Astrocyte (in vitro differentiated cells and primary cell): ENCODE results near the gene BMP10. TPM values are rescaled to one million over a fixed set of nuclear protein-coding genes. Genes with fewer than 3 reads are reported as not detected.

Source experiments
- DNase-seq: peaks from one replicate; pipeline ENCODE4 v3.0.0-alpha.2; 2010; ENCODE audit warnings: low read depth
- FAIRE-seq: peaks from 2 replicates; lab custom pipeline; 2011; peaks lifted over from hg19 to GRCh38; lab: Jason Lieb, UNC
- H2AFZ ChIP-seq: 2 replicates; pipeline ENCODE4 v1.6.0; 2012; ENCODE audit warnings: low read depth, low read length, inconsistent platforms
- H3K27ac ChIP-seq: 2 replicates; pipeline ENCODE4 v1.5.1; 2011; ENCODE audit warnings: low read depth, low read length, inconsistent platforms
- H3K27me3 ChIP-seq: 2 replicates; pipeline ENCODE4 v1.6.0; 2011; ENCODE audit warnings: low read length, inconsistent platforms; ENCODE audit not compliant: insufficient read depth
- H3K36me3 ChIP-seq: 2 replicates; pipeline ENCODE4 v1.5.1; 2011; ENCODE audit warnings: low read length, inconsistent platforms; ENCODE audit not compliant: insufficient read depth
- H3K4me1 ChIP-seq: 2 replicates; pipeline ENCODE4 v1.5.1; 2011; ENCODE audit warnings: low read length, inconsistent platforms; ENCODE audit not compliant: insufficient read depth
- H3K4me2 ChIP-seq: 2 replicates; pipeline ENCODE4 v1.6.0; 2012; ENCODE audit warnings: low read length, inconsistent platforms
- H3K4me3 ChIP-seq: 2 replicates; pipeline ENCODE4 v1.5.1; 2011; ENCODE audit warnings: low read depth, mild to moderate bottlenecking, low read length, inconsistent platforms; ENCODE audit not compliant: insufficient read depth
- H3K79me2 ChIP-seq: 2 replicates; pipeline ENCODE4 v1.6.0; 2012; ENCODE audit warnings: mild to moderate bottlenecking, low read length, inconsistent platforms; ENCODE audit not compliant: insufficient read depth
- H3K9ac ChIP-seq: 2 replicates; pipeline ENCODE4 v1.6.0; 2012; ENCODE audit warnings: mild to moderate bottlenecking, low read length, inconsistent platforms
- H3K9me3 ChIP-seq: 2 replicates; pipeline ENCODE4 v1.5.1; 2012; ENCODE audit warnings: low read depth, mild to moderate bottlenecking, low read length, inconsistent platforms; ENCODE audit not compliant: insufficient read depth
- H4K20me1 ChIP-seq: 2 replicates; pipeline ENCODE4 v1.6.0; 2012; ENCODE audit warnings: low read length, inconsistent platforms; ENCODE audit not compliant: insufficient read depth
- H3K27ac Mint-ChIP-seq: one replicate; pipeline ENCODE4 v1.8.0; 2021; ENCODE audit warnings: mild to moderate bottlenecking, mixed read lengths; ENCODE audit not compliant: unreplicated experiment
- H3K27me3 Mint-ChIP-seq: one replicate; pipeline ENCODE4 v1.8.0; 2021; ENCODE audit warnings: low read depth, mixed read lengths; ENCODE audit not compliant: unreplicated experiment
- H3K36me3 Mint-ChIP-seq: one replicate; pipeline ENCODE4 v1.8.0; 2021; ENCODE audit warnings: low read depth, mixed read lengths; ENCODE audit not compliant: unreplicated experiment
- H3K4me1 Mint-ChIP-seq: one replicate; pipeline ENCODE4 v1.8.0; 2021; ENCODE audit warnings: low read depth, mixed read lengths; ENCODE audit not compliant: unreplicated experiment
- H3K4me3 Mint-ChIP-seq: one replicate; pipeline ENCODE4 v1.8.0; 2021; ENCODE audit warnings: mild to moderate bottlenecking, moderate library complexity, mixed read lengths; ENCODE audit not compliant: unreplicated experiment
- H3K9me3 Mint-ChIP-seq: one replicate; pipeline ENCODE4 v1.8.0; 2021; ENCODE audit warnings: mild to moderate bottlenecking, mixed read lengths; ENCODE audit not compliant: unreplicated experiment
- EZH2 ChIP-seq: IDR thresholded peaks from 2 replicates; pipeline ENCODE4 v1.6.1; 2012; ENCODE audit warnings: mild to moderate bottlenecking, low read length, inconsistent platforms; ENCODE audit not compliant: insufficient read depth
- total RNA-seq: library from RNA; stranded (reverse); gene quantifications from 2 replicates; pipeline ENCODE4 v1.2.1, GENCODE V29; 2021
- TF ChIP-seq, protein P1 (sequence below): IDR thresholded peaks from 2 replicates; pipeline ENCODE4 v1.5.1; 2011; ENCODE audit warnings: low read depth, mild to moderate bottlenecking, inconsistent platforms, low read length, moderate library complexity; ENCODE audit not compliant: insufficient read depth

BMP10 gene
- total RNA-seq, 1 donor from 2014 or later = not detected

DNA sequence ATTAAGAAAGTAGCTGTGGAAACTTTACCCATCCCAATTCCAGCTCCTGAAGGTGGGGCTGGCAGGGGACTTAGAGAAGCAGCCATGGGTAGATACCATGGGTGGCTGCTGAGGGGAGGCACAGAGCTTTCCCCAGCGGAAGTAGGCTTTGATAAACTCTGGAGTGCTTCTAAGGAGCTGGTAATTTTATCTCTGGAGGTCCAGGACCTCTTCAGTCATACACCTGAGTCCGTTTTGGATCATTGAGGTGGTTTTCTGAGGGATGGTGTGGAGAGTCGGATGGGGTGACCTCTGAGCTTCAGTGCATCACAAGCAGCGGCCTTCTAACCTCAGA is 36.7 kb upstream of the BMP10 start:
- Mint-ChIP-seq H3K27ac (no peak overlapping the region), H3K4me3 (no peak overlapping the region), H3K36me3 (no peaks in the 10 kb centered on the region), H3K4me1 (peaks cover 10% of the 10 kb centered on the region), H3K9me3 (peaks cover 3% of the 10 kb centered on the region), H3K27me3 (no peaks in the 10 kb centered on the region)
- no peak overlapping the region for H3K27ac ChIP-seq
- H4K20me1 ChIP-seq = no peaks in the 10 kb centered on the region
- H3K79me2 ChIP-seq = no peaks in the 10 kb centered on the region
- FAIRE-seq (no peak), DNase-seq (no peak)
- H3K4me3 ChIP-seq = no peak overlapping the region
- H3K4me1 ChIP-seq = peaks cover 12% of the 10 kb centered on the region
- H3K9me3 ChIP-seq = no peaks in the 10 kb centered on the region
- no peak overlapping the region for H3K4me2 ChIP-seq
- no peak overlapping the region for H2AFZ ChIP-seq
- H3K9ac ChIP-seq = no peak overlapping the region
- no peaks in the 10 kb centered on the region for H3K36me3 ChIP-seq
- no peaks in the 10 kb centered on the region for H3K27me3 ChIP-seq
- TF ChIP-seq, protein P1, sequence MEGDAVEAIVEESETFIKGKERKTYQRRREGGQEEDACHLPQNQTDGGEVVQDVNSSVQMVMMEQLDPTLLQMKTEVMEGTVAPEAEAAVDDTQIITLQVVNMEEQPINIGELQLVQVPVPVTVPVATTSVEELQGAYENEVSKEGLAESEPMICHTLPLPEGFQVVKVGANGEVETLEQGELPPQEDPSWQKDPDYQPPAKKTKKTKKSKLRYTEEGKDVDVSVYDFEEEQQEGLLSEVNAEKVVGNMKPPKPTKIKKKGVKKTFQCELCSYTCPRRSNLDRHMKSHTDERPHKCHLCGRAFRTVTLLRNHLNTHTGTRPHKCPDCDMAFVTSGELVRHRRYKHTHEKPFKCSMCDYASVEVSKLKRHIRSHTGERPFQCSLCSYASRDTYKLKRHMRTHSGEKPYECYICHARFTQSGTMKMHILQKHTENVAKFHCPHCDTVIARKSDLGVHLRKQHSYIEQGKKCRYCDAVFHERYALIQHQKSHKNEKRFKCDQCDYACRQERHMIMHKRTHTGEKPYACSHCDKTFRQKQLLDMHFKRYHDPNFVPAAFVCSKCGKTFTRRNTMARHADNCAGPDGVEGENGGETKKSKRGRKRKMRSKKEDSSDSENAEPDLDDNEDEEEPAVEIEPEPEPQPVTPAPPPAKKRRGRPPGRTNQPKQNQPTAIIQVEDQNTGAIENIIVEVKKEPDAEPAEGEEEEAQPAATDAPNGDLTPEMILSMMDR = no peak
- no peak for TF ChIP-seq EZH2

DNA sequence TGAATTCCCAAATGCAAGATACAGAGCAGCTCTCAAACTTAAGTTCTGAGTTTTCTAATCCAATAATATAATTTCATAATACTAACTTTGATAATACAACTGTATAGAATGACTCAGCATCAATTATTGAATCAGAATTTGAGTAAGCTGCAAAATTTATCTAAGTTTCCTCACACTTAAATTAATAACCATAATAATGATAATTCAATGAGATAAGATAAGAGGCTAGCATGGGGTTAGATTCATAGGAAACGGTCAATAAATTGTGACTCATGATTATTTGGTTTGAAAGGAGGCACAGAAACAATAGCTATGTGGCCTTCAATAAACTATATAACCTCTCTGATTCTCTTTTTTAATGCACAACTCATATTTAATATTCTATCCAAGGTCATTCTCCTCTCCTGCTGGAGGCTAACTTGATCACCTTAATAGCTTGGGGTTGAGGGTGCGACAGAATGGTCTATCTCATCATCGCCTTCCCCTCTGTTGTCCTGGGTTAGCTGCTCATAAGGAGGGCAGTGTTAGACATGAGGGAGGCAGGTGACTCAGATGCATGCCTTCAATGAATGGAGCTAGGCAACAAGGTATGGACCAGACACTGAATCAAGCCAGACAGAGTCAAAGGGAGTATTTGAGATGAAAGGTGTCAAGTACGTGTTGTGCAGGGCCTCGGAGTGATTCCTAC is 36.2 kb upstream of the BMP10 start:
- no peak for FAIRE-seq
- Mint-ChIP-seq H3K27ac (no peak overlapping the region), H3K36me3 (no peaks in the 10 kb centered on the region), H3K4me1 (peaks cover 10% of the 10 kb centered on the region), H3K27me3 (no peaks in the 10 kb centered on the region), H3K9me3 (peaks cover 5% of the 10 kb centered on the region), H3K4me3 (no peak overlapping the region)
- Histone ChIP-seq H3K36me3 (no peaks in the 10 kb centered on the region), H2AFZ (no peak overlapping the region), H3K4me3 (no peak overlapping the region), H3K9ac (no peak overlapping the region), H3K79me2 (no peaks in the 10 kb centered on the region), H3K4me1 (peaks cover 12% of the 10 kb centered on the region), H3K27me3 (no peaks in the 10 kb centered on the region), H3K4me2 (no peak overlapping the region), H4K20me1 (no peaks in the 10 kb centered on the region), H3K9me3 (no peaks in the 10 kb centered on the region), H3K27ac (no peak overlapping the region)
- no peak for DNase-seq
- TF ChIP-seq, protein P1 = no peak
- no peak for TF ChIP-seq EZH2

- Mint-ChIP-seq H3K27ac (no peak overlapping the region), H3K4me3 (no peak overlapping the region), H3K4me1 (peaks cover 10% of the 10 kb centered on the region), H3K36me3 (no peaks in the 10 kb centered on the region), H3K27me3 (no peaks in the 10 kb centered on the region), H3K9me3 (peaks cover 6% of the 10 kb centered on the region)
- peaks cover 12% of the 10 kb centered on the region for H3K4me1 ChIP-seq
- H3K4me3 ChIP-seq = no peak overlapping the region
- H3K4me2 ChIP-seq = no peak overlapping the region
- TF ChIP-seq EZH2 = no peak
- TF ChIP-seq, protein P1 = no peak
- H3K27ac ChIP-seq = no peak overlapping the region
- no peaks in the 10 kb centered on the region for H3K79me2 ChIP-seq
- no peaks in the 10 kb centered on the region for H3K36me3 ChIP-seq
- H4K20me1 ChIP-seq = no peaks in the 10 kb centered on the region
- H3K9me3 ChIP-seq = no peaks in the 10 kb centered on the region
- H3K9ac ChIP-seq = no peak overlapping the region
- no peak overlapping the region for H2AFZ ChIP-seq
- FAIRE-seq = no peak
- no peak for DNase-seq
- H3K27me3 ChIP-seq = no peaks in the 10 kb centered on the region
Observed at GRCh38 chr2:68906716-68907115, 35.5 kb upstream of the BMP10 start.
